ENCODE measurements around the gene TMEM225B. TPM values are rescaled to one million over a fixed set of nuclear protein-coding genes. Genes with fewer than 3 reads are reported as not detected.
"Not testable (repeated sequence)": the region's sequence is repeated elsewhere in the genome, so short reads cannot be mapped to it uniquely, and the experiment has no call there.

TMEM225B gene
- total RNA-seq, 4 donors from 2014 or later: 0.82 to 1.8 (median 0.89) TPM

DNA sequence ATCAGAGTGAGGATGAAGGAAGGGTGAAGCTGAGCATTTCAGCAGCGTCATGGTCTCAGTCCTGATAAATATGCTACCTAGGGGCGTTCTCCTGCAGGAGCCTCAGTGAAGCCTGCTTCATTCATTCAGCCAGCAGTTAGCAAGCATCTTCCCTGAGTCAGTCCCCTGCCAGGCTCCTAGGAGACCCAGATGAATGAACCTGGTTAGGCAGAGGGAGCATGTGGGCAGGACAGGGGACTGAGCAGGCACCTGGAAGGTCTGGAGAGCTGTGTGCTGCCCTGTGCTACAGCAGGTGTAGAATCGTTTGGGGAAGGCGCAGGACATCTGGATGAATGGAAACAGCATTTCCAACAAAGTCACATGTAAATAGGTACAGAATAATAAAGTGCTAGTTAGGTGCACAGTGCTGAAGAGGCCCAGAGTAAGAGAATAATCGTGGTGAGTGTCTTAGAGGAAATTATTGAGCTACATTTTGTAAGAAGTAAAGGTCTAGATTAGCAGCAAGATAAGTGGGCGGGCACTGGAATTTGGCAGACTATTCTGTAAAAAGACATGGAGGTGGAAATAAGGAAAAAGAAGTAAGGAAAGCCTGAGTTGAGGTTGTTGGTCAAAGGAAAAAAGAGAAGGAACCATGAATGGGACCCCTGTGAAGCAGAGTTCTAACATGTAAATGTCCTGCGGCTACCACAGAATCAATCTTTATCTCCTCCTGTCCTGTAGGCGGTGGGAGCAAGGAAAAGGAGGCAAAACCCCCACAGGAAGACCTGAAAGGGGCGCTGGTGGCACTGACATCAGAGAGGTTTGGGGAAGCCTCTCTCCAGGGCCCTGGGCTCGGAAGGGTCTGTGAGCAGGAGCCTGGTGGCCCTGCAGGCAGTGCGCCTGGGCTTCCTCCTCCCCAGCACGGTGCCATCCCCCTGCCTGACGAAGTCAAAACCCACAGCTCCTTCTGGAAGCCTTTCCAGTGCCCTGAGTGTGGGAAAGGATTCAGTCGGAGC, 30.7 kb downstream of the TMEM225B start:
- no peak for DNase-seq (ENCODE audit: low spot score)
- TF ChIP-seq, protein P1, sequence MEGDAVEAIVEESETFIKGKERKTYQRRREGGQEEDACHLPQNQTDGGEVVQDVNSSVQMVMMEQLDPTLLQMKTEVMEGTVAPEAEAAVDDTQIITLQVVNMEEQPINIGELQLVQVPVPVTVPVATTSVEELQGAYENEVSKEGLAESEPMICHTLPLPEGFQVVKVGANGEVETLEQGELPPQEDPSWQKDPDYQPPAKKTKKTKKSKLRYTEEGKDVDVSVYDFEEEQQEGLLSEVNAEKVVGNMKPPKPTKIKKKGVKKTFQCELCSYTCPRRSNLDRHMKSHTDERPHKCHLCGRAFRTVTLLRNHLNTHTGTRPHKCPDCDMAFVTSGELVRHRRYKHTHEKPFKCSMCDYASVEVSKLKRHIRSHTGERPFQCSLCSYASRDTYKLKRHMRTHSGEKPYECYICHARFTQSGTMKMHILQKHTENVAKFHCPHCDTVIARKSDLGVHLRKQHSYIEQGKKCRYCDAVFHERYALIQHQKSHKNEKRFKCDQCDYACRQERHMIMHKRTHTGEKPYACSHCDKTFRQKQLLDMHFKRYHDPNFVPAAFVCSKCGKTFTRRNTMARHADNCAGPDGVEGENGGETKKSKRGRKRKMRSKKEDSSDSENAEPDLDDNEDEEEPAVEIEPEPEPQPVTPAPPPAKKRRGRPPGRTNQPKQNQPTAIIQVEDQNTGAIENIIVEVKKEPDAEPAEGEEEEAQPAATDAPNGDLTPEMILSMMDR (IDR thresholded peaks at IDR 0.05): no peak
- no peak for ATAC-seq (ENCODE audit: low FRiP score)

DNA sequence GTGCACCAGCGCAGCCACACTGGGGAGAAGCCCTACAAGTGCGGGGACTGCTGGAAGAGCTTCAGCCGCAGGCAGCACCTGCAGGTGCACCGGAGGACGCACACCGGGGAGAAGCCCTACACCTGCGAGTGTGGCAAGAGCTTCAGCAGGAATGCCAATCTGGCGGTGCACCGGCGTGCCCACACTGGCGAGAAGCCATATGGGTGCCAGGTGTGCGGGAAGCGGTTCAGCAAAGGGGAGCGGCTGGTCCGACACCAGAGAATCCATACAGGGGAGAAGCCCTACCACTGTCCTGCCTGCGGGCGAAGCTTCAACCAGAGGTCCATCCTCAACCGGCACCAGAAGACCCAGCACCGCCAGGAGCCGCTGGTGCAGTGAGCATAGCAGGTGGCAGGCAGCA, 31.6 kb downstream of the TMEM225B start:
- TF ChIP-seq, protein P1 (IDR thresholded peaks at IDR 0.05): no peak
- DNase-seq (ENCODE audit: low spot score) (no peak), ATAC-seq (ENCODE audit: low FRiP score) (no peak)

DNA sequence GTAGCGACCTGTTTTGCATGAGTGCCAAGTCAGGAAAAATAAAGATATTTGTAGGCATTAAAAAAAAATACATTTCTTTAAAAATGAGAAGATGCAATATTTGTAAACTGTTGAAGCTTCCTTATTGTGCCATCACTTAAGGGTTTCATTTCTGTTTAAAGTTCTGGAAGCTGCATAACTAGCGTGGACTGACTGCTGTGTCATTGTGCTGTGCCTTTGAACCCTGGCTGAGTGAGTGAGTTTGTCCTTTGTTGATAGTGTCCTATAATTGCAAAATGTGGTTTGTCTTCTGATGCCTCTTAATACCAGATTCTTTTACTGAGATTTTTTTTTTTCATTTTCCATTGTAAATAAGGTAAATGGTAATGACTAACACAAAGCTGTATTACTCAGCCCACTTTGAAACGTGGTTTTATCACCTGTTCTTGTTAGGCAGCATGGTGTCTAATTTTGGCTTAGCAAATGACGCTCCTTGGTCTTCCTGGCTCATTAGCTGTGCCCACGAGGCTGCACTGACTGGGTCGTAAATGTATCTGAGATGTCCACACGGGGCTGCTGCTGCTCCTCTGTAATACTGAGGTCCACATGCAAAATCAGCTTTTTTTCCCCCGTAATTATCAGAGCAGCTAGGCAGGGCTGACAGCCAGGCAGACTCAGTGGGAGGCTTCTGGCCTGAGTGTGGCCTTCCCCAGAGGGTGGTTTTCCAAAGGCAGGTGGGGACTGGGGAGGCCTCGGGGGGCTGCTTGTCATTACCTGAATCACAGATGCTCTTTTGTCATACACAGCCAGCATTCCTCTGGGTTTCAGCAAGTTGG, 33.4 kb downstream of the TMEM225B start:
- DNase-seq (ENCODE audit: low spot score) (no peak), ATAC-seq (ENCODE audit: low FRiP score) (peak; percentile 83)

DNA sequence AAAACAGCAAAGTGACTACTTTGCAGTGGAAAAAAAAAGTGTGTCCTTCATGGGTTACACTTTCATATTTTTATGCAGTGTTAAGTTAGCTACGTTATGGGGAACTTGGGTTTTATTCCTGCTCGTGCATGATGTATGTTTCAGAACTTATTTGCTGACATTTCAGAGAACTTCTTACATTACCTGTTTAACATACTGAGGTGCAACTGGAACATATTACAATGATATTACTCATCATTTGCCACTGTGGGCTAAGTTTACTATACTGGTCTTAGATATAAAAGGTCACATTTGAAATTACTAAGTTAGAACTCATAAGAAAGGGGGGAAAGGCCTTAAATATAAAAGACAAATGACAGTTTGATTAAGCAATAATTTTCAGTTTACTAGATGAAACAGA, 39.3 kb downstream of the TMEM225B start:
- not testable (repeated sequence) for ATAC-seq (ENCODE audit: low FRiP score); DNase-seq (ENCODE audit: low spot score)

More for the DNA sequence above, 33.4 kb downstream of the TMEM225B start:
- TF ChIP-seq, protein P1 (IDR thresholded peaks at IDR 0.05): no peak

DNA sequence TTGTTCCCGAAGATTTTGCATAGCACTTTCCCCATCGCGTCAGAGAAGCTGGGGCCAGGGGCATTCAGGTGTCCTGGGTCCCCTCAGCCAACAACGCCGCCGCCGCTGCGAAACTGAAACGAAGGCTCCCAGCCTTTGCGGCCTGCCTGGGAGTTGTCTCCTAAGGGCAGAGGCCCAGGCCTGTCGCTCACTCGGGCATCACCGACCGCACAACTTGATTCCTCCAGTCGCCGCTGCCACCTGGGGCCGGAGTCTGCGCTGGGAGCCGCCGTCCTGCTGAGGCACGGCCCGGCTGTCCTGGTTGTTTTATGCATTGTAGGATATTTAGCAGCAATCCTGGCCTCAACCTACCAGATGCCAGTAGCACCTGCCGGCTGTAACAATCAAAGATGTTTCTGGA, 40.7 kb downstream of the TMEM225B start:
- DNase-seq (ENCODE audit: low spot score) (no peak), ATAC-seq (ENCODE audit: low FRiP score) (no peak)
- TF ChIP-seq, protein P1 (IDR thresholded peaks at IDR 0.05): no peak

DNA sequence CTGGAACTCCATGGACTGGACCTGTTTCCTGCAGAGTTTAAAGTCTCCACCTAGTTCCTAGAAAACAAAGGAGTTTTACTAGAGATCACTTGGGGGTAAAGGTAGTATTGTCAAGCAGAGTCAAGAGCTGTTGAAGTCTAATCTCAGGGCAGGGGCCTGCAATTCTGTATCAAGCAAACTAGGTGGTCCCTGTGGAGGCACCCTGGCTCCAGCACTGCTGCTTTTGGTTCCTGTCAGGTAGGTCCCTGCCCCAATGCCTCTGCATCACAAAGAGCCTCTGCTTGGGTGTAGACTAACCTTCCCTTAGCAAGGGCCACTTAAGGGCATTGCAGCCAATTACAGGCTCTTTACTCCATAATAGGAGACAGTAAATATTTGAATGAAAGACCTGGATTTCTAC, 41.2 kb downstream of the TMEM225B start:
- ATAC-seq (ENCODE audit: low FRiP score) (no peak), DNase-seq (ENCODE audit: low spot score) (no peak)
- TF ChIP-seq, protein P1 (IDR thresholded peaks at IDR 0.05): no peak

DNA sequence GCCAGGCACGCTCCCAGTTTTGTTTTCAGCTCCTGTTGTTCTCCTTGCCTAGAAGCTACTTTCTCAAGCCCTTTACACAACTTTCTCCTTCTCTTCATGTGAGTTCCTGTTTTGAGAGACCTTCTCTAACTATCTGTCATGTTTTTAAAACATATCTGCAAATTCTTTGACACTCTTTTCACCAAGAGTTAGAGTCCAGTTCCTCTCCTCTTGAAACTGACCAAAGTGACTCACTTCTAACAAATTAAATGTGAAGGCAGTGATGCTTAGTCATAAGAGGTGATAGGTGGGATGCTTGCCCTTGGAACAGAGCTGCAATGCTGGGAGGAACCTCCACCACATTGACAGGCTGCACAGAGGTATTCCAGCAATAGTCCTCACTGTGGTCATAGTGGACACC, 44.0 kb downstream of the TMEM225B start:
- DNase-seq (ENCODE audit: low spot score) (no peak), ATAC-seq (ENCODE audit: low FRiP score) (no peak)

More for the DNA sequence above, 44.0 kb downstream of the TMEM225B start:
- TF ChIP-seq, protein P1 (IDR thresholded peaks at IDR 0.05): no peak

Data from omental fat pad (tissue), 4 donors.